ENCODE results near the gene PSME3. TPM values are rescaled to one million over a fixed set of nuclear protein-coding genes. Genes with fewer than 3 reads are reported as not detected.
"Not testable (repeated sequence)": the region's sequence is repeated elsewhere in the genome, so short reads cannot be mapped to it uniquely, and the experiment has no call there.

PSME3 gene
- total RNA-seq, 2 donors from 2014 or later: 68.5 to 71.1 TPM

DNA sequence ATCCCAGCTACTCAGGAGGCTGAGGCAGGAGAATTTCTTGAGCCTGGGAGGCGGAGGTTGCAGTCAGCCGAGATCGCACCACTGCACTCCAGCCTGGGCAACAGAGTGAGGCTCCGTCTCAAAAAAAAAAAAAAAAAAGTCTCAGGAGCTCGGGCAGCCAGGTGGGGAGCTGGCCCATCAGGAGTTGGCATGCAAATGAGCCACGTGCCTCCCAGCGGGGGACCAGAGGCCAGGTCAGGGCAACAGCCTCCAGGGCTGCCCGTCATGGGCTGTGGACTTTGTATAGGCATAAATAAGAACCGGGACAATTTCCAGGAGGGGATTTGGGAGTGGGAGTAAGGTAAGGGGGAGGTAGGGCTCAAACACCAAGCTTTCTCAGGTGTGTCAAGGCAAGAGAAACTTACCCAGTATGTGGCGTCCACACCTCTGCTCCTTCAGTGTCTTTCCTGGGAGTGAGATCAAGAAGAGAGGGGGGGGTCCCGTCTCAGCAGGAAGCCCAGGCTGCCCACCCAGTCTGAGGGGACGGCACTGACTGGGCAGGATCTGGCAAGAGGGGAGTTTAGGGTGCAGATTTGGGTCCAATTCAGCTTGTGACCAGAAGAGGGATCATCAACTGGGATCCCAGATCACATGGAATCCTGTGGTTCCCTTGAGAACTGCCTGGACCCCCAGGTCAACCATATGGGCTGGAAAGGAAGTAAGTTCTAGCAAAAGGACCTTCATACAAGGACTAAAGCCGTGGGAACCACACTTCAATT lies 45.1 kb downstream of the PSME3 start:
- Histone ChIP-seq H3K4me1 (replicated peaks) (no peaks in the 10 kb centered on the region), H3K27ac (no peak overlapping the region), H3K36me3 (no peaks in the 10 kb centered on the region), H3K9me3 (no peaks in the 10 kb centered on the region), H3K27me3 (replicated peaks; ENCODE audit: insufficient read depth) (no peaks in the 10 kb centered on the region), H3K4me3 (no peak overlapping the region)
- intact Hi-C loops (cut with DNase I): no loop called here
- WGBS: 40% methylated on average over 13 of the region's 13 CpGs
- TF ChIP-seq POLR2AphosphoS5 (IDR thresholded peaks at IDR 0.05) (no peak), POLR2A (IDR thresholded peaks at IDR 0.05) (no peak)
- TF ChIP-seq, protein P1, sequence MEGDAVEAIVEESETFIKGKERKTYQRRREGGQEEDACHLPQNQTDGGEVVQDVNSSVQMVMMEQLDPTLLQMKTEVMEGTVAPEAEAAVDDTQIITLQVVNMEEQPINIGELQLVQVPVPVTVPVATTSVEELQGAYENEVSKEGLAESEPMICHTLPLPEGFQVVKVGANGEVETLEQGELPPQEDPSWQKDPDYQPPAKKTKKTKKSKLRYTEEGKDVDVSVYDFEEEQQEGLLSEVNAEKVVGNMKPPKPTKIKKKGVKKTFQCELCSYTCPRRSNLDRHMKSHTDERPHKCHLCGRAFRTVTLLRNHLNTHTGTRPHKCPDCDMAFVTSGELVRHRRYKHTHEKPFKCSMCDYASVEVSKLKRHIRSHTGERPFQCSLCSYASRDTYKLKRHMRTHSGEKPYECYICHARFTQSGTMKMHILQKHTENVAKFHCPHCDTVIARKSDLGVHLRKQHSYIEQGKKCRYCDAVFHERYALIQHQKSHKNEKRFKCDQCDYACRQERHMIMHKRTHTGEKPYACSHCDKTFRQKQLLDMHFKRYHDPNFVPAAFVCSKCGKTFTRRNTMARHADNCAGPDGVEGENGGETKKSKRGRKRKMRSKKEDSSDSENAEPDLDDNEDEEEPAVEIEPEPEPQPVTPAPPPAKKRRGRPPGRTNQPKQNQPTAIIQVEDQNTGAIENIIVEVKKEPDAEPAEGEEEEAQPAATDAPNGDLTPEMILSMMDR (IDR thresholded peaks at IDR 0.05): no peak
- DNase-seq (ENCODE audit: low spot score): no peak

DNA sequence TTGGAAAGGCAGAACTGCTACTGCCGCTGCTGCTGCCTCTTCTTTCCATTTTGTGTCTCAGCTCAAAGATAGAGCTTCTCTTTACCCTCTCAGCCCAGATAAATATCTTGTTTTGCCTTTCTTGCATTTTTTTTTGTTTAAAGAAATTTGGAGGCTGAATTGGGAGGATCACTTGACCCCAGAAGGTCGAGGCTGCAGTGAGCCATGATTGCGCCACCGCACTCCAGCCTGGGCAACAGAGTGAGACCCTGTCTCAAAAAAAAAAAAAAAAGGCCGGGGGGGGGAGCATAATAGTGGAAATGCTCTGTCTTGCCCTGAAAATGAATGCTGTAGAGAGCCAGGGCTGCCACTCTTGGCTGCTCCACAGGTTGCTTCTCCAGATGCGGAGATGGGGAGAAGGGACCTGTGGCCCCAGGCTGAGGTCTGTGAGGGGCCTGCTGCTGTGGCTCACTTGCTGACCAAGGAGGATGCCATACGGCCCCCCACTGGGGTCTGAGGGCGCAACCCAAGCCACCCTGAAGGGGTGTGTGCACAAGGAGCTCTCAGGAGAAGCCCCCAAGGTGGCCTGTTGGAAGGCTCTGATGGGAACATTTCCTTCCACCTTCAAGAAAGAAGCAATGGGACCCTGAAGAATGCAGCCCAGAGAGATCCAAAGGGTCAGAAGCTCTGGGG lies 45.9 kb downstream of the PSME3 start:
- Histone ChIP-seq H3K9me3 (no peaks in the 10 kb centered on the region), H3K27ac (no peak overlapping the region), H3K4me3 (no peak overlapping the region), H3K36me3 (no peaks in the 10 kb centered on the region), H3K27me3 (replicated peaks; ENCODE audit: insufficient read depth) (no peaks in the 10 kb centered on the region), H3K4me1 (replicated peaks) (no peaks in the 10 kb centered on the region)
- no peak for DNase-seq (ENCODE audit: low spot score)
- intact Hi-C loops (cut with DNase I): no loop called here
- WGBS: 84% methylated on average over 8 of the region's 8 CpGs
- TF ChIP-seq, protein P1 (IDR thresholded peaks at IDR 0.05): no peak
- TF ChIP-seq POLR2AphosphoS5 (IDR thresholded peaks at IDR 0.05): no peak
- no peak for TF ChIP-seq POLR2A (IDR thresholded peaks at IDR 0.05)

DNA sequence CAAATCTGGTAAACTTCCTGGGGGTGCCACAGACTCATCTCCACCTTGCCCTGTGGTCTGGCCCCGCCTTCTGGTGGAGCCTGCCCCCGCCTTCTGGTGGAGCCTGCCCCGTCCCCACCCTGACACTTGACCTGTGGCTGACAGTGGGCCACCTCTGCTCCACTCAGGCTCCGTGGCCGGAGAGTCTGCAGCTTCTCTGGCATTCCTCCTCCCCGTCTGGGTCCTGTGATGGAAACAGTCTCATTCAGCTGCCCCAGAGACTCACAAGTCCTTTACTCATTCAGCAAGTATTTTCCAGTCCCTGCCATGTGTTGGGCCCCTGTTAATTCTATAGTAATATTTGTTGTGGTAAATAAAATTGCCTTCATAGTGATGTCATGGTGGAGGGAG lies 46.4 kb downstream of the PSME3 start:
- intact Hi-C loops (cut with DNase I): no loop called here
- H3K27ac ChIP-seq: no peak overlapping the region
- no peaks in the 10 kb centered on the region for H3K9me3 ChIP-seq
- no peaks in the 10 kb centered on the region for H3K27me3 ChIP-seq (replicated peaks; ENCODE audit: insufficient read depth)
- DNase-seq (ENCODE audit: low spot score): no peak
- H3K4me1 ChIP-seq (replicated peaks): no peaks in the 10 kb centered on the region
- 57% methylated on average over 6 of the region's 6 CpGs for WGBS
- TF ChIP-seq, protein P1 (IDR thresholded peaks at IDR 0.05): no peak
- TF ChIP-seq POLR2A (IDR thresholded peaks at IDR 0.05) (no peak), POLR2AphosphoS5 (IDR thresholded peaks at IDR 0.05) (no peak)
- no peak overlapping the region for H3K4me3 ChIP-seq
- no peaks in the 10 kb centered on the region for H3K36me3 ChIP-seq

DNA sequence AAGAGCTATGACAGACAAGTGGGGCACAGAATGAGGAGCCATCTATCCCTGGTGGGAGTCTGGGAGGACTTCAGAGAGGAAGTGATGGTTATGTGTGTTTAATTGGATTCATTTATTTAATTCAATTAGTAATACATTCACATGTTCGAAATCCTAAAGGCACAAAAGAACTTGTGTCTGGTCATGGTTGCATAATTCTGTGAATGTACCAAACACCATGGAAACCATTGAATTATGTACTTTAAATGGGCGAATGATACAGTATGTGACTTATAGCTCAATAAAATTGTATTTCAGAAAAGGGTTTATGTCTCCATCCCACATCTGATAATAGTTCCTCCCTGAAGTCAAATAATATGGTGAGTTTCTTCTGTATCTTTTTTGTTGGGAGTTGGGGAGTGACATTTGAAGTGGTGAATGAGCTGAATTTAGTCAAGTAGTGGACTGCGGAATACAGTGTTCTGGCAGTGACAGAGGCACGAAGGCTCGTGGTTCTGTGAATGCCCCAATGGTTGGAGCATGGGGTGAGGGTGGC lies 47.6 kb downstream of the PSME3 start:
- Histone ChIP-seq H3K4me1 (replicated peaks) (no peaks in the 10 kb centered on the region), H3K36me3 (no peaks in the 10 kb centered on the region), H3K27ac (no peak overlapping the region), H3K9me3 (no peaks in the 10 kb centered on the region), H3K4me3 (no peak overlapping the region), H3K27me3 (replicated peaks; ENCODE audit: insufficient read depth) (no peaks in the 10 kb centered on the region)
- no peak for DNase-seq (ENCODE audit: low spot score)
- intact Hi-C loops (cut with DNase I): no loop called here
- TF ChIP-seq POLR2A (IDR thresholded peaks at IDR 0.05): no peak
- TF ChIP-seq, protein P1 (IDR thresholded peaks at IDR 0.05): no peak
- no peak for TF ChIP-seq POLR2AphosphoS5 (IDR thresholded peaks at IDR 0.05)
- WGBS: 71% methylated on average over 5 of the region's 5 CpGs

DNA sequence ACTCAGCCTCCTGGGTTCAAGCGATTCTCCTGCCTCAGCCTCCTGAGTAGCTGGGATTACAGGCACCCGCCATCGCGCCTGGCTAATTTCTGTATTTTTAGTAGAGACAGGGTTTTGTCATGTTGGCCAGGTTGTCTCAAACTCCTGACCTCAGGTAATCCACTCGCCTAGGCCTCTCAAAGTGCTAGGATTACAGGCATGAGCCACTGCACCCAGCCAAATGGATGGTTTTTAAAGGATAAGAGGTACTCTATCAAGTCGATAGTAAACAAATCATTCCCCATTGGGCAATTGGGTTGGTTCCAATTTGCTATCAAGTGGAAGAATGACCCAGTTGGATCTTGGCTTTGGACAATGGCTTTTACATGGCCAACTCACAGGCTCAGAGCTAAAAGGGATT lies 48.5 kb downstream of the PSME3 start:
- H3K27me3 ChIP-seq (replicated peaks; ENCODE audit: insufficient read depth); H3K4me1 ChIP-seq (replicated peaks); H3K36me3 ChIP-seq; H3K27ac ChIP-seq; H3K9me3 ChIP-seq; H3K4me3 ChIP-seq; intact Hi-C loops (cut with DNase I); DNase-seq (ENCODE audit: low spot score): not testable (repeated sequence)
- WGBS: 96% methylated on average over 6 of the region's 6 CpGs
